Smooth muscle cell (in vitro differentiated cells): ENCODE data around the gene PALLD. TPM values are rescaled to one million over a fixed set of nuclear protein-coding genes. Genes with fewer than 3 reads are reported as not detected.

Experiments
- DNase-seq: peaks from one replicate; lab custom pipeline; 2025; ENCODE audit not compliant: unreplicated experiment; lab: John Stamatoyannopoulos, UW
- H2AFZ ChIP-seq: fragments of 200-600 bp; sonication (generic); 2 replicates; pipeline ENCODE4 v1.6.0; 2016; ENCODE audit warnings: antibody characterized with exemption, low read depth, mild to moderate bottlenecking
- H3F3A ChIP-seq: fragments of 200-600 bp; sonication (generic); 2 replicates; pipeline ENCODE4 v1.6.0; 2017; ENCODE audit warnings: antibody characterized with exemption, low read depth
- H3K27ac ChIP-seq: fragments of 200-600 bp; sonication (generic); 2 replicates; pipeline ENCODE4 v1.5.1; 2016; ENCODE audit warnings: low read depth, mild to moderate bottlenecking
- H3K27me3 ChIP-seq: fragments of 200-600 bp; sonication (generic); 2 replicates; pipeline ENCODE4 v1.6.1; 2016; ENCODE audit warnings: low read depth, mild to moderate bottlenecking
- H3K36me3 ChIP-seq: fragments of 200-600 bp; sonication (generic); 2 replicates; pipeline ENCODE4 v1.5.1; 2016; ENCODE audit warnings: low read depth
- H3K4me1 ChIP-seq: fragments of 200-600 bp; sonication (generic); 2 replicates; pipeline ENCODE4 v1.5.1; 2016; ENCODE audit warnings: low read depth
- H3K4me2 ChIP-seq: fragments of 200-600 bp; sonication (generic); 2 replicates; pipeline ENCODE4 v1.6.0; 2016; ENCODE audit warnings: mild to moderate bottlenecking
- H3K4me3 ChIP-seq: fragments of 200-600 bp; sonication (generic); 2 replicates; pipeline ENCODE4 v1.5.1; 2016; ENCODE audit warnings: mild to moderate bottlenecking
- H3K79me2 ChIP-seq: fragments of 200-600 bp; sonication (generic); 2 replicates; pipeline ENCODE4 v1.6.0; 2016; ENCODE audit warnings: low read depth, mild to moderate bottlenecking
- H3K9ac ChIP-seq: fragments of 200-600 bp; sonication (generic); 2 replicates; pipeline ENCODE4 v1.6.0; 2016; ENCODE audit warnings: low read depth
- H3K9me3 ChIP-seq: fragments of 200-600 bp; sonication (generic); replicated peaks from 2 replicates; pipeline ENCODE4 v1.5.1; 2016; ENCODE audit warnings: low read depth
- H4K20me1 ChIP-seq: fragments of 200-600 bp; sonication (generic); 2 replicates; pipeline ENCODE4 v1.6.0; 2016; ENCODE audit warnings: low read depth
- WGBS: methylation state at CpG from one replicate; pipeline ENCODE4 v1.1.7; 2016; ENCODE audit warnings: low lambda C conversion rate; 5-methylcytosine and 5-hydroxymethylcytosine counted together
- polyA plus RNA-seq: library from polyadenylated mRNA; unstranded; fragments of >200 nt; fragmentation: Nextera tagmentation; extraction: Ambion mirVana; gene quantifications from 2 replicates; pipeline ENCODE4 v1.2.1, GENCODE V29; 2016
- total RNA-seq: library from RNA; depleted of rRNA; stranded (reverse); fragments of >200 nt; gene quantifications from 2 replicates; pipeline ENCODE4 v1.2.3, GENCODE V29; 2014
- TF ChIP-seq, protein P1 (sequence below): fragments of 200-600 bp; sonication (generic); IDR thresholded peaks from 2 replicates; pipeline ENCODE4 v1.5.1; 2017; ENCODE audit warnings: borderline replicate concordance, mild to moderate bottlenecking, antibody characterized with exemption; ENCODE audit not compliant: insufficient read depth, poor library complexity, severe bottlenecking

Gene PALLD
- total and polyA plus RNA-seq, 2 experiments from 2014 or later, result 354 to 415 TPM

- DNase-seq, result no peak
- Histone ChIP-seq H4K20me1 (peaks cover 100% of the 10 kb centered on the region), H3K4me2 (peak overlapping the region; percentile 29), H3K9me3 (no peaks in the 10 kb centered on the region), H3K79me2 (peaks cover 100% of the 10 kb centered on the region), H3K27me3 (no peaks in the 10 kb centered on the region), H3F3A (peaks cover 55% of the 10 kb centered on the region), H3K4me1 (peaks cover 46% of the 10 kb centered on the region), H3K9ac (no peak overlapping the region), H3K4me3 (no peak overlapping the region), H2AFZ (no peak overlapping the region), H3K27ac (peak overlapping the region; percentile 96), H3K36me3 (no peaks in the 10 kb centered on the region)
- TF ChIP-seq, protein P1, sequence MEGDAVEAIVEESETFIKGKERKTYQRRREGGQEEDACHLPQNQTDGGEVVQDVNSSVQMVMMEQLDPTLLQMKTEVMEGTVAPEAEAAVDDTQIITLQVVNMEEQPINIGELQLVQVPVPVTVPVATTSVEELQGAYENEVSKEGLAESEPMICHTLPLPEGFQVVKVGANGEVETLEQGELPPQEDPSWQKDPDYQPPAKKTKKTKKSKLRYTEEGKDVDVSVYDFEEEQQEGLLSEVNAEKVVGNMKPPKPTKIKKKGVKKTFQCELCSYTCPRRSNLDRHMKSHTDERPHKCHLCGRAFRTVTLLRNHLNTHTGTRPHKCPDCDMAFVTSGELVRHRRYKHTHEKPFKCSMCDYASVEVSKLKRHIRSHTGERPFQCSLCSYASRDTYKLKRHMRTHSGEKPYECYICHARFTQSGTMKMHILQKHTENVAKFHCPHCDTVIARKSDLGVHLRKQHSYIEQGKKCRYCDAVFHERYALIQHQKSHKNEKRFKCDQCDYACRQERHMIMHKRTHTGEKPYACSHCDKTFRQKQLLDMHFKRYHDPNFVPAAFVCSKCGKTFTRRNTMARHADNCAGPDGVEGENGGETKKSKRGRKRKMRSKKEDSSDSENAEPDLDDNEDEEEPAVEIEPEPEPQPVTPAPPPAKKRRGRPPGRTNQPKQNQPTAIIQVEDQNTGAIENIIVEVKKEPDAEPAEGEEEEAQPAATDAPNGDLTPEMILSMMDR, result no peak
- 89% methylated on average over 1 of the region's 1 CpG for WGBS
Measured at GRCh38 chr4:168842186-168842585, 345.3 kb downstream of the PALLD start.

- Histone ChIP-seq H3F3A (peaks cover 57% of the 10 kb centered on the region), H3K9me3 (no peaks in the 10 kb centered on the region), H3K27me3 (no peaks in the 10 kb centered on the region), H3K9ac (peak overlapping the region; percentile 47), H3K79me2 (peaks cover 100% of the 10 kb centered on the region), H3K4me2 (peak overlapping the region; percentile 65), H3K4me1 (peaks cover 59% of the 10 kb centered on the region), H3K4me3 (no peak overlapping the region), H4K20me1 (peaks cover 98% of the 10 kb centered on the region), H3K36me3 (no peaks in the 10 kb centered on the region), H2AFZ (no peak overlapping the region), H3K27ac (peak overlapping the region; percentile 96)
- 96% methylated on average over 7 of the region's 7 CpGs for WGBS
- DNase-seq, result no peak
- TF ChIP-seq, protein P1, result no peak
Measured at GRCh38 chr4:168843635-168844034, 346.8 kb downstream of the PALLD start.

DNA sequence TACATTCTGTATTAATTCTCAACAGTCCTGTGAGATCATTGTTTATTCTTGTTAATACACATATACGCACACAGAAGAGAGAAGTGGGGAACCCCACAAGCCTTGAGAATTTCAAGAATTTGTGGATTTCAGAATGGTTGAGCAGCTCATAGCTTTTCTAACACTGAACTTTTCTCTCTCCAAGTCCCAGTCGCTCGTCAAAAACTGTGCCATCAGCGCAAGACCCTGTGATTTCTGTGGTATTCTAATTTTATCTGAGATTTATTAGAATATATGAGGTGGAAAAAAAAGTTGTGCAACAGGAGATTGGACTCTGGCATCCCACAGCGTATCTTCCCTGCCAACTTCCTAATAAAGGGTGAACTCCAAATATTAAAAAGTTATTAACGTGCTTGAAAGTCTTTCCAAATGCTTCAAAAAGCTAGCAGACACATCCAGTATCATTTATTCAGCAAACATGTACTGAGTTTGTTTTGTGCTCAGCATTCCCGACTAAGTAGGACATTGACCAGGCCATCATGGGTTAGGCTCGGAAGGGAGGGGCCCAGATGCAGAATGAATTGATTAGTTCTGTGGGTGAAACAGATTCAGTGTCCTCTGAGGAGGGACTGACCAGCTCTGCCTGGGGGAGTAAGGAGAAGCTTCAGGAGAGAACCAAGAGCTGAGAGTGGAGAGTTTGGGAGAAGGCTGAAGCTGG, 347.6 kb downstream of the PALLD start:
- DNase-seq, result no peak
- no peaks in the 10 kb centered on the region for H3K27me3 ChIP-seq
- H3K36me3 ChIP-seq, result no peaks in the 10 kb centered on the region
- H3K27ac ChIP-seq, result peak overlapping the region; percentile 96
- peaks cover 100% of the 10 kb centered on the region for H3K79me2 ChIP-seq
- 56% methylated on average over 8 of the region's 8 CpGs for WGBS
- TF ChIP-seq, protein P1, result no peak
- peaks cover 63% of the 10 kb centered on the region for H3F3A ChIP-seq
- no peak overlapping the region for H2AFZ ChIP-seq
- H3K4me2 ChIP-seq, result peak overlapping the region; percentile 65
- no peak overlapping the region for H3K4me3 ChIP-seq
- no peaks in the 10 kb centered on the region for H3K9me3 ChIP-seq
- H4K20me1 ChIP-seq, result peaks cover 98% of the 10 kb centered on the region
- peak overlapping the region; percentile 47 for H3K9ac ChIP-seq
- H3K4me1 ChIP-seq, result peaks cover 68% of the 10 kb centered on the region

DNA sequence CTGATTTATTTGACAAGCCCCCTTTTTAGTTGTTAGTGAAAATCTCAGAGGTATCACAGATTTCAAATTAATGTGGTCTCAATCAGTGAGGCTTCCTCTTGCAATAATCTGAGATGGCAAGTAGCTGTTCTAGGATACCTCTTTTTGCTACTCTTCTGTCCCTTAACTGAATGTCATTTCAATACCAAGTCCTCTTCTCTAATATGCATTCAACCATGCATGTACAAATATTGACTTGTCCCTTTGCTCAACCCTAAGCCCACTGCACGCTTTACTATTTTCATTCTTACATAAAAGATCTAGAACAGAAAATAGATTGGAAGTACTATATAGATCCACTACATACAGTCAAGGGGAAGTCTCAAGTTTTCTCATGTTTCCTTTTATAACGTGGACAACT, 349.0 kb downstream of the PALLD start:
- WGBS, result 92% methylated on average over 2 of the region's 2 CpGs
- H3K4me1 ChIP-seq, result peaks cover 72% of the 10 kb centered on the region
- no peaks in the 10 kb centered on the region for H3K9me3 ChIP-seq
- H3K4me3 ChIP-seq, result no peak overlapping the region
- H3K27me3 ChIP-seq, result no peaks in the 10 kb centered on the region
- H2AFZ ChIP-seq, result no peak overlapping the region
- H3K9ac ChIP-seq, result no peak overlapping the region
- peaks cover 54% of the 10 kb centered on the region for H3F3A ChIP-seq
- peaks cover 100% of the 10 kb centered on the region for H3K79me2 ChIP-seq
- TF ChIP-seq, protein P1, result no peak
- DNase-seq, result no peak
- H3K36me3 ChIP-seq, result no peaks in the 10 kb centered on the region
- H3K4me2 ChIP-seq, result peak overlapping the region; percentile 77
- peak overlapping the region; percentile 96 for H3K27ac ChIP-seq
- peaks cover 96% of the 10 kb centered on the region for H4K20me1 ChIP-seq
